Ascending aorta (tissue), 2 donors: ENCODE results near the gene CPXM1. TPM values are rescaled to one million over a fixed set of nuclear protein-coding genes. Genes with fewer than 3 reads are reported as not detected.
A peak's percentile ranks its signal among the peaks of the same experiment; 100 is the strongest.

Experiments used
- DNase-seq, 2 donors: peaks; one replicate each; pipeline ENCODE4 v3.0.0-alpha.2; 2019; ENCODE audit warnings: low spot score in 2 of 2
- H3K27ac ChIP-seq, 2 donors: fragments of 200-600 bp; sonication (generic); one replicate each; pipeline ENCODE4 v1.5.1; 2016 to 2017; ENCODE audit warnings: mild to moderate bottlenecking in 1 of 2
- H3K27me3 ChIP-seq: fragments of 200-600 bp; sonication (generic); one replicate; pipeline ENCODE4 v1.5.1; 2017
- H3K36me3 ChIP-seq, 2 donors: fragments of 200-600 bp; sonication (generic); one replicate each; pipeline ENCODE4 v1.5.1; 2016
- H3K4me1 ChIP-seq, 2 donors: fragments of 200-600 bp; sonication (generic); one replicate each; pipeline ENCODE4 v1.5.1; 2016 to 2017; ENCODE audit warnings: mild to moderate bottlenecking in 1 of 2
- H3K4me3 ChIP-seq, 2 donors: fragments of 200-600 bp; sonication (generic); one replicate each; pipeline ENCODE4 v1.5.1; 2016 to 2017; ENCODE audit warnings: mild to moderate bottlenecking in 1 of 2
- H3K9me3 ChIP-seq, 2 donors: fragments of 200-600 bp; sonication (generic); one replicate each; pipeline ENCODE4 v1.5.1; 2016
- intact Hi-C: fragments of 100-400 bp; cut with DNase I; formaldehyde crosslinking; loops from one replicate; pipeline ENCODE4 v1.15.1; 2023
- total RNA-seq: library from RNA; depleted of rRNA; stranded (reverse); fragments of >200 nt; gene quantifications from one replicate; pipeline ENCODE4 v1.1.0, GENCODE V29; 2016
- TF ChIP-seq, protein P1 (sequence below), 3 experiments: fragments of 200-600 bp in 2 of 3; fragments of 450-650 bp in 1 of 3; sonication (generic) in 2 of 3; IDR thresholded peaks; one replicate each; pipeline ENCODE4 v1.5.1; 2016 to 2019; ENCODE audit warnings: antibody characterized with exemption in 3 of 3, mild to moderate bottlenecking in 1 of 3, moderate library complexity in 1 of 3

The CPXM1 gene
- total RNA-seq, 1 donor from 2014 or later = not detected

DNA sequence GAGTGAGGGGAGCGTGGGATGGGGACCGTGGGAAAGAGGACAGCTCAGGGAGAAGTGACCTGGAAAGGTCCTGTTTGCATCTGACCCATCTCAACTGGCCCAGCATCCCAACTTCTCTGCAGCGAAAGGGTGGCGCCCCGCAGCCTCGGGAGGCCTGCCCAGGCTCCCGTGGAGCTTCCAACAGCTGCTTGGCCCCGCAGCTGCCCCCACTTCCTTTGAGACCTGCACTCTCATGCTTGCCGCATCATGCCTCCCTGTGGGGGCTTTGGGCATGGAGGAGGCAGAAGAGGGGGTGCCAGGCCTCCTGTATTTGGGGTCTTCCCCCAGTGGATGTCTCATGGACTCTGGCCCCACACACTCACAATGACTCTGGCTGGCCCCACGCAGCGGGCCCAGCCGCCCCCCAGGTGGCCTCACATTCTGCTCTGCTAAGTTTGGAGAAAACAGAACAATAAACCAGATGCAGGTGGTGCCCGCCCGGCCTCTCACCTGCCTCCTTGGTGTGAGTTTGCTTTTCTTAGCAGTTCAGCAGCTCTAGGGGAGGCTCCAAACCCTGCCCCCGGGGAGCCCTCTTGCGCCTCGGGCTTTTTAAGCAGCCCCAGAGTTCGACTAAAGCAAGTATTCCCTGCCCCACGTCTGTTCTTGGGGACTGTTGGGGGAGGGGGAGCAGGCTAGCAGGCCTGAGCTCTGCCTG is 40.7 kb downstream of the CPXM1 start:
- Histone ChIP-seq H3K36me3 (no peaks in the 10 kb centered on the region), H3K4me3 (no peak overlapping the region), H3K9me3 (no peaks in the 10 kb centered on the region), H3K27ac (no peak overlapping the region), H3K4me1 (no peaks in the 10 kb centered on the region), H3K27me3 (peaks cover 3% of the 10 kb centered on the region)
- intact Hi-C loops = no loop called here
- TF ChIP-seq, protein P1, sequence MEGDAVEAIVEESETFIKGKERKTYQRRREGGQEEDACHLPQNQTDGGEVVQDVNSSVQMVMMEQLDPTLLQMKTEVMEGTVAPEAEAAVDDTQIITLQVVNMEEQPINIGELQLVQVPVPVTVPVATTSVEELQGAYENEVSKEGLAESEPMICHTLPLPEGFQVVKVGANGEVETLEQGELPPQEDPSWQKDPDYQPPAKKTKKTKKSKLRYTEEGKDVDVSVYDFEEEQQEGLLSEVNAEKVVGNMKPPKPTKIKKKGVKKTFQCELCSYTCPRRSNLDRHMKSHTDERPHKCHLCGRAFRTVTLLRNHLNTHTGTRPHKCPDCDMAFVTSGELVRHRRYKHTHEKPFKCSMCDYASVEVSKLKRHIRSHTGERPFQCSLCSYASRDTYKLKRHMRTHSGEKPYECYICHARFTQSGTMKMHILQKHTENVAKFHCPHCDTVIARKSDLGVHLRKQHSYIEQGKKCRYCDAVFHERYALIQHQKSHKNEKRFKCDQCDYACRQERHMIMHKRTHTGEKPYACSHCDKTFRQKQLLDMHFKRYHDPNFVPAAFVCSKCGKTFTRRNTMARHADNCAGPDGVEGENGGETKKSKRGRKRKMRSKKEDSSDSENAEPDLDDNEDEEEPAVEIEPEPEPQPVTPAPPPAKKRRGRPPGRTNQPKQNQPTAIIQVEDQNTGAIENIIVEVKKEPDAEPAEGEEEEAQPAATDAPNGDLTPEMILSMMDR (IDR thresholded peaks at IDR 0.05) = no peak
- peak in 1 of 2 donors; percentile 50 for DNase-seq

- intact Hi-C loops = no loop called here
- Histone ChIP-seq H3K27me3 (peaks cover 3% of the 10 kb centered on the region), H3K27ac (no peak overlapping the region), H3K36me3 (no peaks in the 10 kb centered on the region), H3K4me3 (no peak overlapping the region), H3K4me1 (no peaks in the 10 kb centered on the region), H3K9me3 (no peaks in the 10 kb centered on the region)
- TF ChIP-seq, protein P1 (IDR thresholded peaks at IDR 0.05) = no peak
- peak in 1 of 2 donors; percentile 55 for DNase-seq
Measured at GRCh38 chr20:2759143-2759542, 41.3 kb downstream of the CPXM1 start.

GRCh38 chr20:2757969-2758368 is 42.5 kb downstream of the CPXM1 start:
- intact Hi-C loops = no loop called here
- H3K36me3 ChIP-seq = no peaks in the 10 kb centered on the region
- no peaks in the 10 kb centered on the region for H3K9me3 ChIP-seq
- H3K4me1 ChIP-seq = no peaks in the 10 kb centered on the region
- TF ChIP-seq, protein P1 (IDR thresholded peaks at IDR 0.05) = no peak
- peak in 1 of 2 donors; percentile 35 for DNase-seq
- peaks cover 3% of the 10 kb centered on the region for H3K27me3 ChIP-seq
- H3K4me3 ChIP-seq = no peak overlapping the region
- no peak overlapping the region for H3K27ac ChIP-seq

DNA sequence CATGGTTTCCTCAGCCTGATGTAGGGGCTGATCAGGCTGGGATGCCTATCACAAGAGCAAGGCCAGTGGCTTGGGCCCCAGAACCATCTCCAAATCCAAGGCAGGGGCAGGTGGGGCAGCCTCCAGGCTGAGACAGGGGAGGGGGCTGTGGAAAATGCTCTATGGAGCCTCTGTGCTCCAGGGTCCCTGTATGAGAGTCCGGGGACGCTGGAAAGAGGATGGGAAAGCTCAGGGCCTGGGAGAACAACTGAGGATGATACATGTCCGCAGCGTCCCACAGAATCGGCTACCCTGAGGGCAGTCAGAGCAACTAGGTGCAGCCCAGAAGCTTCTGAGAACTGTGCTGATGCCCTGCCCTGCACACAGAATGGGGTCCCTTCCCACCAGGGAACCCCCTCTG is 43.4 kb downstream of the CPXM1 start:
- H3K9me3 ChIP-seq = no peaks in the 10 kb centered on the region
- intact Hi-C loops = no loop called here
- no peak overlapping the region for H3K4me3 ChIP-seq
- H3K27me3 ChIP-seq = peaks cover 3% of the 10 kb centered on the region
- DNase-seq = peak in 1 of 2 donors; percentile 55
- H3K36me3 ChIP-seq = no peaks in the 10 kb centered on the region
- no peak overlapping the region for H3K27ac ChIP-seq
- peaks cover 7 to 8% of the 10 kb centered on the region in 2 donors for H3K4me1 ChIP-seq
- TF ChIP-seq, protein P1 (IDR thresholded peaks at IDR 0.05) = no peak

DNA sequence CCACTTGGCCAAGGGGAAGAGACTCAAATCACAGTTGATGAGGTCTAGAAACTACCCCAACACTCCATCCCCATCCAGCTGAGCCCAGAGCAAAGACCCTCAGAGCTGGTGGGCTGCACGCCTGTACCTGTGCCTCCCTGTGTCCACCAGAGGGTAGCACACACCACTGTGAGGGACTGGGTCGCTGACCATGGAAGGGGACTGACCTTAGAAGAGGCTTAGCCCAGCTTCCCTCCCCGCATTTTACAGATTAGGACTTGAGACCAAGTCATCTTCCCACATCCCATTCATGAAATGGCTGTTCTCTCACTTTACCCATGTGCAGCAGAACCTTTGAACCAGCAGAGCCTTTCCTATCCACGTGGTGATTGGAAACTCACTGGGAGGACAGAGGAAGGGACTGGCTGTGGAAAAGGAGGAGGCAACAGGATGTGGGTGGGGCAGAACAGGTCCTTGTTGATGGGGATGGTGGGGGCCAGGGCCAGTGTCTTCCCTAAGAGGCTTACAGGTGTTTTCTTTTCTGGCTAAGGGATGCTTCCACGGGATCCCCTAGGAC is 44.3 kb downstream of the CPXM1 start:
- Histone ChIP-seq H3K27me3 (peaks cover 3% of the 10 kb centered on the region), H3K4me1 (peaks cover 13 to 14% of the 10 kb centered on the region in 2 donors), H3K27ac (no peak overlapping the region), H3K9me3 (no peaks in the 10 kb centered on the region), H3K36me3 (no peaks in the 10 kb centered on the region), H3K4me3 (no peak overlapping the region)
- TF ChIP-seq, protein P1 (IDR thresholded peaks at IDR 0.05) = peak in 1 of 3 experiments; percentile 26
- DNase-seq = peak in 1 of 2 donors; percentile 43
- intact Hi-C loops = no loop called here
